ENCODE results near the gene HTR4. TPM values are rescaled to one million over a fixed set of nuclear protein-coding genes. Genes with fewer than 3 reads are reported as not detected.

Gene HTR4
- total RNA-seq, 5 donors from 2014 or later (not counting 1 experiment from before 2014, with no cell fraction given), result not detected

- Mint-ChIP-seq H3K9me3 (no peaks in the 10 kb centered on the region), H3K4me3 (no peak overlapping the region), H3K4me1 (no peaks in the 10 kb centered on the region), H3K27ac (no peak overlapping the region), H3K36me3 (no peaks in the 10 kb centered on the region), H3K27me3 (peaks cover 4 to 5% of the 10 kb centered on the region in 2 donors)
- DNase-seq (no peak), ATAC-seq (replicated peaks in 1 of 4) (no peak)
- ChIA-PET POLR2A (no interaction called here), CTCF (no interaction called here)
- Histone ChIP-seq H3K9me3 (no peaks in the 10 kb centered on the region), H3K27me3 (replicated peaks in 1 of 2; ENCODE audit: control insufficient read depth in 2 of 2, extremely low read depth in 1 of 2, insufficient read depth in 2 of 2, low read length in 1 of 2) (peaks cover 0 to 2% of the 10 kb centered on the region in 2 experiments), H3K27ac (ENCODE audit: low read length) (no peak overlapping the region), H3K4me3 (ENCODE audit: control insufficient read depth in 1 of 2, extremely low read depth in 1 of 2, low read length in 1 of 2) (no peak overlapping the region), H3K4me1 (ENCODE audit: control insufficient read depth in 1 of 2, extremely low read depth in 1 of 2, insufficient read depth in 2 of 2, low read length in 2 of 2) (no peaks in the 10 kb centered on the region), H3K36me3 (ENCODE audit: control insufficient read depth in 2 of 2, extremely low read depth in 1 of 2, insufficient read depth in 1 of 2, low read length in 1 of 2) (no peaks in the 10 kb centered on the region)
Observed at GRCh38 chr5:148607406-148607805, 46.9 kb downstream of the HTR4 start.

GRCh38 chr5:148606296-148606695 lies 48.0 kb downstream of the HTR4 start:
- CTCF ChIA-PET, result interaction anchor here in 1 of 2 donors (0.6 kb wide), 1 partner anchor 218 kb away, joined by 4 read pairs; no protein-coding TSS in a partner anchor
- ATAC-seq (replicated peaks in 1 of 4), result no peak
- H3K4me1 ChIP-seq (ENCODE audit: control insufficient read depth in 1 of 2, extremely low read depth in 1 of 2, insufficient read depth in 2 of 2, low read length in 2 of 2), result no peaks in the 10 kb centered on the region
- H3K27me3 Mint-ChIP-seq, result peaks cover 4 to 5% of the 10 kb centered on the region in 2 donors
- no peaks in the 10 kb centered on the region for H3K36me3 ChIP-seq (ENCODE audit: control insufficient read depth in 2 of 2, extremely low read depth in 1 of 2, insufficient read depth in 1 of 2, low read length in 1 of 2)
- no peak overlapping the region for H3K27ac ChIP-seq (ENCODE audit: low read length)
- H3K9me3 ChIP-seq, result no peaks in the 10 kb centered on the region
- no peak overlapping the region for H3K27ac Mint-ChIP-seq
- no peak overlapping the region for H3K4me3 ChIP-seq (ENCODE audit: control insufficient read depth in 1 of 2, extremely low read depth in 1 of 2, low read length in 1 of 2)
- no peaks in the 10 kb centered on the region for H3K36me3 Mint-ChIP-seq
- no peak overlapping the region for H3K4me3 Mint-ChIP-seq
- DNase-seq, result no peak
- POLR2A ChIA-PET, result no interaction called here
- H3K9me3 Mint-ChIP-seq, result no peaks in the 10 kb centered on the region
- peaks cover 0 to 2% of the 10 kb centered on the region in 2 experiments for H3K27me3 ChIP-seq (replicated peaks in 1 of 2; ENCODE audit: control insufficient read depth in 2 of 2, extremely low read depth in 1 of 2, insufficient read depth in 2 of 2, low read length in 1 of 2)
- no peaks in the 10 kb centered on the region for H3K4me1 Mint-ChIP-seq

GRCh38 chr5:148599187-148599586 lies 55.1 kb downstream of the HTR4 start:
- Histone ChIP-seq H3K4me1 (ENCODE audit: control insufficient read depth in 1 of 2, extremely low read depth in 1 of 2, insufficient read depth in 2 of 2, low read length in 2 of 2) (no peaks in the 10 kb centered on the region), H3K27me3 (replicated peaks in 1 of 2; ENCODE audit: control insufficient read depth in 2 of 2, extremely low read depth in 1 of 2, insufficient read depth in 2 of 2, low read length in 1 of 2) (no peaks in the 10 kb centered on the region), H3K9me3 (no peaks in the 10 kb centered on the region), H3K27ac (ENCODE audit: low read length) (no peak overlapping the region), H3K36me3 (ENCODE audit: control insufficient read depth in 2 of 2, extremely low read depth in 1 of 2, insufficient read depth in 1 of 2, low read length in 1 of 2) (no peaks in the 10 kb centered on the region), H3K4me3 (ENCODE audit: control insufficient read depth in 1 of 2, extremely low read depth in 1 of 2, low read length in 1 of 2) (no peak overlapping the region)
- peaks cover 12 to 19% of the 10 kb centered on the region in 2 donors for H3K27me3 Mint-ChIP-seq
- no peak overlapping the region for H3K27ac Mint-ChIP-seq
- ChIA-PET POLR2A (no interaction called here), CTCF (no interaction called here)
- H3K4me3 Mint-ChIP-seq, result no peak overlapping the region
- DNase-seq (no peak), ATAC-seq (replicated peaks in 1 of 4) (no peak)
- no peaks in the 10 kb centered on the region for H3K4me1 Mint-ChIP-seq
- no peaks in the 10 kb centered on the region for H3K36me3 Mint-ChIP-seq
- H3K9me3 Mint-ChIP-seq, result peaks cover 5 to 14% (median 12%) of the 10 kb centered on the region in 3 donors
- WGBS (ENCODE audit: insufficient coverage), result no CpG with 5 or more reads among the region's 1 CpG

- no peaks in the 10 kb centered on the region for H3K36me3 ChIP-seq (ENCODE audit: control insufficient read depth in 2 of 2, extremely low read depth in 1 of 2, insufficient read depth in 1 of 2, low read length in 1 of 2)
- POLR2A ChIA-PET, result no interaction called here
Observed at GRCh38 chr5:148595697-148596096, 58.6 kb downstream of the HTR4 start.

GRCh38 chr5:148586796-148587195 lies 67.5 kb downstream of the HTR4 start:
- Histone ChIP-seq H3K27ac (ENCODE audit: low read length) (no peak overlapping the region), H3K27me3 (replicated peaks in 1 of 2; ENCODE audit: control insufficient read depth in 2 of 2, extremely low read depth in 1 of 2, insufficient read depth in 2 of 2, low read length in 1 of 2) (peaks cover 0 to 5% of the 10 kb centered on the region in 2 experiments), H3K36me3 (ENCODE audit: control insufficient read depth in 2 of 2, extremely low read depth in 1 of 2, insufficient read depth in 1 of 2, low read length in 1 of 2) (no peaks in the 10 kb centered on the region), H3K4me3 (ENCODE audit: control insufficient read depth in 1 of 2, extremely low read depth in 1 of 2, low read length in 1 of 2) (no peak overlapping the region), H3K9me3 (no peaks in the 10 kb centered on the region), H3K4me1 (ENCODE audit: control insufficient read depth in 1 of 2, extremely low read depth in 1 of 2, insufficient read depth in 2 of 2, low read length in 2 of 2) (no peaks in the 10 kb centered on the region)
- no peak overlapping the region for H3K27ac Mint-ChIP-seq
- no peak for ATAC-seq (replicated peaks in 1 of 4)
- no peaks in the 10 kb centered on the region for H3K4me1 Mint-ChIP-seq
- POLR2A ChIA-PET, result no interaction called here
- H3K9me3 Mint-ChIP-seq, result no peaks in the 10 kb centered on the region
- WGBS (ENCODE audit: insufficient coverage), result 67% methylated on average over 1 of the region's 2 CpGs
- H3K27me3 Mint-ChIP-seq, result peaks cover 2 to 7% of the 10 kb centered on the region in 2 donors
- CTCF ChIA-PET, result no interaction called here
- no peak for DNase-seq
- no peak overlapping the region for H3K4me3 Mint-ChIP-seq
- H3K36me3 Mint-ChIP-seq, result no peaks in the 10 kb centered on the region

More at GRCh38 chr5:148595697-148596096, 58.6 kb downstream of the HTR4 start:
- WGBS (ENCODE audit: insufficient coverage), result no CpG with 5 or more reads among the region's 5 CpGs
- H3K4me3 ChIP-seq (ENCODE audit: control insufficient read depth in 1 of 2, extremely low read depth in 1 of 2, low read length in 1 of 2), result no peak overlapping the region
- Mint-ChIP-seq H3K9me3 (peaks cover 5 to 14% (median 12%) of the 10 kb centered on the region in 3 donors), H3K27me3 (peaks cover 17 to 25% of the 10 kb centered on the region in 2 donors), H3K4me1 (no peaks in the 10 kb centered on the region), H3K36me3 (no peaks in the 10 kb centered on the region), H3K27ac (no peak overlapping the region), H3K4me3 (no peak overlapping the region)
- H3K27ac ChIP-seq (ENCODE audit: low read length), result no peak overlapping the region
- ATAC-seq (replicated peaks in 1 of 4), result no peak
- no peaks in the 10 kb centered on the region for H3K9me3 ChIP-seq
- DNase-seq, result no peak
- CTCF ChIA-PET, result no interaction called here
- no peaks in the 10 kb centered on the region for H3K4me1 ChIP-seq (ENCODE audit: control insufficient read depth in 1 of 2, extremely low read depth in 1 of 2, insufficient read depth in 2 of 2, low read length in 2 of 2)
- H3K27me3 ChIP-seq (replicated peaks in 1 of 2; ENCODE audit: control insufficient read depth in 2 of 2, extremely low read depth in 1 of 2, insufficient read depth in 2 of 2, low read length in 1 of 2), result no peaks in the 10 kb centered on the region

GRCh38 chr5:148585988-148586387 lies 68.3 kb downstream of the HTR4 start:
- no peaks in the 10 kb centered on the region for H3K9me3 ChIP-seq

GRCh38 chr5:148584103-148584502 lies 70.2 kb downstream of the HTR4 start:
- Mint-ChIP-seq H3K4me1 (no peaks in the 10 kb centered on the region), H3K9me3 (peaks cover 0 to 4% (median 0%) of the 10 kb centered on the region in 3 donors), H3K4me3 (no peak overlapping the region), H3K27ac (no peak overlapping the region), H3K27me3 (peaks cover 2 to 4% of the 10 kb centered on the region in 2 donors), H3K36me3 (no peaks in the 10 kb centered on the region)
- CTCF ChIA-PET, result interaction anchor here in 1 of 2 donors (0.5 kb wide), 1 partner anchor 862 kb away, joined by 3 read pairs; no protein-coding TSS in a partner anchor
- Histone ChIP-seq H3K4me3 (ENCODE audit: control insufficient read depth in 1 of 2, extremely low read depth in 1 of 2, low read length in 1 of 2) (no peak overlapping the region), H3K27ac (ENCODE audit: low read length) (no peak overlapping the region), H3K4me1 (ENCODE audit: control insufficient read depth in 1 of 2, extremely low read depth in 1 of 2, insufficient read depth in 2 of 2, low read length in 2 of 2) (no peaks in the 10 kb centered on the region), H3K27me3 (replicated peaks in 1 of 2; ENCODE audit: control insufficient read depth in 2 of 2, extremely low read depth in 1 of 2, insufficient read depth in 2 of 2, low read length in 1 of 2) (peaks cover 0 to 5% of the 10 kb centered on the region in 2 experiments), H3K9me3 (no peaks in the 10 kb centered on the region), H3K36me3 (ENCODE audit: control insufficient read depth in 2 of 2, extremely low read depth in 1 of 2, insufficient read depth in 1 of 2, low read length in 1 of 2) (no peaks in the 10 kb centered on the region)
- DNase-seq (no peak), ATAC-seq (replicated peaks in 1 of 4) (no peak)
- POLR2A ChIA-PET, result no interaction called here

More at GRCh38 chr5:148585988-148586387, 68.3 kb downstream of the HTR4 start:
- ChIA-PET POLR2A (interaction anchor here in 1 of 2 donors (0.7 kb wide), 1 partner anchor 168 kb away, joined by 3 read pairs; no protein-coding TSS in a partner anchor), CTCF (no interaction called here)
- Histone ChIP-seq H3K27ac (ENCODE audit: low read length) (no peak overlapping the region), H3K27me3 (replicated peaks in 1 of 2; ENCODE audit: control insufficient read depth in 2 of 2, extremely low read depth in 1 of 2, insufficient read depth in 2 of 2, low read length in 1 of 2) (peaks cover 0 to 5% of the 10 kb centered on the region in 2 experiments), H3K4me3 (ENCODE audit: control insufficient read depth in 1 of 2, extremely low read depth in 1 of 2, low read length in 1 of 2) (no peak overlapping the region), H3K4me1 (ENCODE audit: control insufficient read depth in 1 of 2, extremely low read depth in 1 of 2, insufficient read depth in 2 of 2, low read length in 2 of 2) (no peaks in the 10 kb centered on the region), H3K36me3 (ENCODE audit: control insufficient read depth in 2 of 2, extremely low read depth in 1 of 2, insufficient read depth in 1 of 2, low read length in 1 of 2) (no peaks in the 10 kb centered on the region)
- H3K4me1 Mint-ChIP-seq, result no peaks in the 10 kb centered on the region
- no peaks in the 10 kb centered on the region for H3K9me3 Mint-ChIP-seq
- no peak overlapping the region for H3K27ac Mint-ChIP-seq
- H3K36me3 Mint-ChIP-seq, result no peaks in the 10 kb centered on the region
- peaks cover 2 to 4% of the 10 kb centered on the region in 2 donors for H3K27me3 Mint-ChIP-seq
- no peak for ATAC-seq (replicated peaks in 1 of 4)
- DNase-seq, result no peak
- H3K4me3 Mint-ChIP-seq, result no peak overlapping the region

All from T-cell (primary cell).